ENCODE measurements around the gene CNPY4. TPM values are rescaled to one million over a fixed set of nuclear protein-coding genes. Genes with fewer than 3 reads are reported as not detected.

Gene CNPY4
- total and polyA plus RNA-seq, 9 donors, result 11.7 to 42.8 (median 24.9) TPM

- Histone ChIP-seq H3K9me3 (no peaks in the 10 kb centered on the region), H3K4me3 (peak overlapping the region; percentile 100), H3K27me3 (no peaks in the 10 kb centered on the region), H3K36me3 (no peaks in the 10 kb centered on the region), H3K4me1 (ENCODE audit: insufficient read depth) (peaks cover 6% of the 10 kb centered on the region), H3K27ac (peak overlapping the region in 1 of 2 donors; percentile 37)
- WGBS, 3 donors, result 0 to 1% (median 1%) methylated on average over 34 of the region's 34 CpGs
- intact Hi-C loops (cut with DNase I), result loop anchor here in 2 of 4 donors (5.0 kb wide), 1 partner anchor 84 kb away; no protein-coding TSS in a partner anchor
- DNase-seq, result no peak
- no peak for TF ChIP-seq POLR2A (IDR thresholded peaks at IDR 0.05)
- TF ChIP-seq CTCF (IDR thresholded peaks at IDR 0.05), result no peak
- no peak for TF ChIP-seq EP300 (IDR thresholded peaks at IDR 0.05)
These were observed 38.4 kb upstream of the CNPY4 start for GRCh38 chr7:100080907-100081534.

- 1% methylated on average over 55 of the region's 55 CpGs for WGBS, 3 donors
- H3K27ac ChIP-seq, result peak within 1 kb of the TSS in 1 of 2 donors; percentile 37
- DNase-seq, result peak; percentile 97 to 99 (median 98)
- no peaks in the 10 kb centered on the region for H3K9me3 ChIP-seq
- intact Hi-C loops (cut with DNase I), result loop anchor here in 2 of 4 donors (5.0 kb wide), 1 partner anchor 84 kb away; no protein-coding TSS in a partner anchor
- TF ChIP-seq CTCF (IDR thresholded peaks at IDR 0.05) (peak; percentile 93 to 97 (median 96)), POLR2A (IDR thresholded peaks at IDR 0.05) (peak; percentile 70), EP300 (IDR thresholded peaks at IDR 0.05) (no peak)
- H3K27me3 ChIP-seq, result no peaks in the 10 kb centered on the region
- peaks cover 6% of the 10 kb centered on the region for H3K4me1 ChIP-seq (ENCODE audit: insufficient read depth)
- H3K36me3 ChIP-seq, result no peaks in the 10 kb centered on the region
- peak within 1 kb of the TSS; percentile 100 for H3K4me3 ChIP-seq
These were observed 37.8 kb upstream of the CNPY4 start, which contains the start of gene ZNF3 for GRCh38 chr7:100081535-100082102. TSS of gene ZNF3 (minus strand) at chr7:100081723. CDS start at chr7:100077357, 4,366 bp downstream.

GRCh38 chr7:100082978-100083377 lies 36.5 kb upstream of the CNPY4 start:
- no peaks in the 10 kb centered on the region for H3K27me3 ChIP-seq
- H3K4me1 ChIP-seq (ENCODE audit: insufficient read depth), result peaks cover 6% of the 10 kb centered on the region
- 62 to 69% (median 65%) methylated on average over 4 of the region's 4 CpGs for WGBS, 3 donors
- no peaks in the 10 kb centered on the region for H3K9me3 ChIP-seq
- no peak for TF ChIP-seq POLR2A (IDR thresholded peaks at IDR 0.05)
- no peak for TF ChIP-seq CTCF (IDR thresholded peaks at IDR 0.05)
- no peak for TF ChIP-seq EP300 (IDR thresholded peaks at IDR 0.05)
- no peaks in the 10 kb centered on the region for H3K36me3 ChIP-seq
- DNase-seq, result no peak
- intact Hi-C loops (cut with DNase I), result loop anchor here in 2 of 4 donors (5.0 kb wide), 1 partner anchor 86 kb away; no protein-coding TSS in a partner anchor
- H3K27ac ChIP-seq, result no peak overlapping the region
- H3K4me3 ChIP-seq, result no peak overlapping the region

- no peak for TF ChIP-seq POLR2A (IDR thresholded peaks at IDR 0.05)
- no peak for TF ChIP-seq CTCF (IDR thresholded peaks at IDR 0.05)
- TF ChIP-seq EP300 (IDR thresholded peaks at IDR 0.05), result no peak
- intact Hi-C loops (cut with DNase I), result no loop called here
- WGBS, 3 donors, result 41 to 47% (median 41%) methylated on average over 3 of the region's 3 CpGs
These were observed 33.9 kb upstream of the CNPY4 start for GRCh38 chr7:100085515-100085914.

More at GRCh38 chr7:100085515-100085914, 33.9 kb upstream of the CNPY4 start:
- no peak overlapping the region for H3K27ac ChIP-seq
- no peaks in the 10 kb centered on the region for H3K9me3 ChIP-seq
- no peak overlapping the region for H3K4me3 ChIP-seq
- H3K27me3 ChIP-seq, result no peaks in the 10 kb centered on the region
- no peak for DNase-seq
- no peaks in the 10 kb centered on the region for H3K4me1 ChIP-seq (ENCODE audit: insufficient read depth)
- H3K36me3 ChIP-seq, result no peaks in the 10 kb centered on the region
